HG03066 (cell line): ENCODE data around the gene CAV3.

Source experiments
- ATAC-seq: cut with Tn5 transposase; IDR thresholded peaks from one replicate; pipeline ENCODE4 v1.9.1; 2021; ENCODE audit warnings: low read depth; ENCODE audit not compliant: unreplicated experiment

Gene CAV3

DNA sequence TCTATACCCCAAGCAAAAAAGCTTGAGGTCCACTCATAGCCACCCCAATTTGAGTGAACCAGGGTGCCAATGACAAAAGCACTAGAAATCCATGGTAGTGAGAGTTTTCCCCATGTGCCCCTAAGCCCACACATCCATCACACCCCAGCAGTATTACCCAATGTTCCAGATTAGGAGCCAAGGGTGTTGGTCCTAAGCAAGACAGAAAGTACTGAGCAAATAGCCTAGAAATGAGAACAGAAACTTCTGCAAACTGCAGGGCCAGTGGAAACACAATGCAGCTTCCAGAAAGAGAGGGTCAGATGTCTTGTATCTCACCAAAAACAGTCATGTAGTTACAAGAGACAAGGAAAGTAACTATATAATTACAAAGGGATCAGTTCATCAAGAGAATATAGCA, 46.7 kb downstream of the CAV3 start:
- ATAC-seq, result no peak

DNA sequence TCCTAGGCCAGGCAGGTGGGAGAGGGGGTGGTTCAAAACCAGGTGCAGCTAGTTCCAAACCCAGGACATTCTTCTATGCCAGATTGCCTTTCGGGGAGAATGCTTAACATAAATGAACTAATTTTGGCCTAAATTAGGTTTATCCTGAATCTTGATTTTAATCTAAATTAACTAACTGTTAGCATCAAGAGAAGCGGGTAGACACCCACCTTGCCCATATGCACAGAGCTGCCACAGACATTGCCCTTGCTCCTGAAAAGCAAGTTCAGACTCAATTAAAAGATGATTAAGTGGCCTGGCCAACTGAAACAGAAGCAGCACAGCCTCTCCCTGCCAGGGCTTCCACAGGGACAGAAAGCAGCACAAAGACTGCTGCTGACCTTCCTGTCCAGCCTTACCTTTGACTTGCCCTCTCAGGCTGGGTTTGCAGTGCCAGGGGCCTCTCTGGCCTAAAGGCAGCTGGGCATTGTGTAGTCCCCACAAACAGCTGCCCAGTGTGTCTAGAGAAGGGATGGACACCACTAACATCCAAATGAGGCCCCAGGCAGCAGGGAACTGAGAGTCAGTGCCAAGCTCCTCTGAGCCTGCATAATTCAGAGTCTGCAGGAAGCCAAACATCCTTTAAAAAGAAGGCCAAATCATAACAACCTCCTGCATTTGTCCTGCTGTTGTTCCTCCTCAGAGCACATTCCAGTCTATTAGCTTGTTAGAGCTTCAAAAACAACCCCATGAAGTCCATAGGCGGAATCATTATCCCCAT, 51.3 kb downstream of the CAV3 start:
- ATAC-seq, result no peak

DNA sequence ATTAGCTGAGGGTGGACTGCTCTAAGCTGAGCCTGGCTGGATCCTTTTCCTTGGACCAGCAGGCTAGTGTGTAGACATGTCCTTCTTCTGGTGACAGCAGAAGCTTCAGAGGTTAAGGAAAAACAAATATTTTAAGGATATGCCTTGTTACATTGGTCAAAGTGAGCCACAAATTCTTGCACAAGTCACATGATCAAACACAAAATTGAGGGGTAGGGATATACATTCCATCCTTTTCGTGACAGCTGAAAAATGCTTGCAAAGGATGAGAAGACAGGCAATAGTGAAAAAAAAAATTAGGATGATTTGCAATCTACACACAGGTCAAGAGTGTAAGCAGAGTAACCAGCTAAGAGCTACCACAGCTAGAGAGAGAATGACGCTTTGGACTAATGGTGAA, 56.9 kb downstream of the CAV3 start:
- ATAC-seq, result no peak

DNA sequence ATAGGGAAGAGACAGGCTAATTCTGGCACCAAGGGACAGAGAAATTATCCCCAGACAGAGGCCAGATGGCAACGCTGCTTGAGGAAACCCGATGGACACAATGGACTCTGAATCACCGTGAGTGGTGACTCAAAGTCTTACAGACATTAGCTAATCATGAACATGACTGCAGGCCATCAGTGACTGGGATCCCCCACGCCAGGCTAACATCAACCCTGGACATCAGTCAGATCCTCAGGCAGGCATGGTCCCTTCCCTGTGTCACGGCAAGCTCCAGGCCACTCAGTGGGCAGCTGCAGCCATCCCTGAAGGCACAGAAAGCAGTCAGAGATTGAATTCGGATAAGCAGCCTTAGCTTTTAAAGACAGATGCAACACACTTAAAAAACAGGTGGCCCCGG, 59.6 kb downstream of the CAV3 start:
- ATAC-seq, result no peak

DNA sequence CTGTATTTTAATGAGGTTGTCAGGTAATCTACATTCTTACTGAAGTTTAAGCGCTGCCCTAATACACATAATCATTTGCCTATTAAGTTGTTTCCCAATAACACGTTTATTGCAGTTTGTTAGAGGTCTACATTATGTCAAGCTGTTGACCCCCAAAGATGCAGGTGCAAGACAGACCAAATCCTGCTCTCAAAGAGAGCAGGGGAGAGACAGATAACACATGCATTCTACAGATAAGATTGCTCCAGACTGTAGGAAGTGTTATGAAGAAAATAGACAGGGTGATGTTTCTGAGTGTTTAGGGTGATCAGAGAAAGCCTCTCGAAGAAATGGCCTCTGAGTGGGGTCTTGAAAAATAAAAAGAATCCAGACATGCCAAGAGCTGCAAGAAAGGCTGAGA, 60.6 kb downstream of the CAV3 start:
- no peak for ATAC-seq
